Mesothelial cell of epicardium (in vitro differentiated cells): ENCODE data around the gene MUC21. TPM values are rescaled to one million over a fixed set of nuclear protein-coding genes. Genes with fewer than 3 reads are reported as not detected.

Source experiments
- DNase-seq, 2 experiments: peaks; one replicate each; pipeline ENCODE4 v3.0.0; 2021; ENCODE audit warnings: low spot score in 2 of 2; ENCODE audit not compliant: unreplicated experiment in 2 of 2
- H3K27ac Mint-ChIP-seq: 2 replicates; pipeline ENCODE4 v1.8.0; 2021; ENCODE audit warnings: mixed read lengths
- H3K27me3 Mint-ChIP-seq: 2 replicates; pipeline ENCODE4 v1.8.0; 2021; ENCODE audit warnings: low read depth, mixed read lengths
- H3K36me3 Mint-ChIP-seq: 2 replicates; pipeline ENCODE4 v1.8.0; 2021; ENCODE audit warnings: mixed read lengths
- H3K4me1 Mint-ChIP-seq: 2 replicates; pipeline ENCODE4 v1.8.0; 2021; ENCODE audit warnings: mixed read lengths
- H3K4me3 Mint-ChIP-seq: 2 replicates; pipeline ENCODE4 v1.8.0; 2021; ENCODE audit warnings: mild to moderate bottlenecking, moderate library complexity, mixed read lengths
- H3K9me3 Mint-ChIP-seq: 2 replicates; pipeline ENCODE4 v1.8.0; 2021; ENCODE audit warnings: mixed read lengths
- total RNA-seq: library from RNA; stranded (reverse); gene quantifications from 3 replicates; pipeline ENCODE4 v1.2.1, GENCODE V29; 2021
- TF ChIP-seq, protein P1 (sequence below): fragments of 200-600 bp; sonication (generic); IDR thresholded peaks from one replicate; pipeline ENCODE4 v1.5.0; 2021; ENCODE audit warnings: antibody characterized with exemption; ENCODE audit not compliant: unreplicated experiment

The MUC21 gene
- total RNA-seq, 1 donor from 2014 or later = not detected

- H3K36me3 Mint-ChIP-seq = no peaks in the 10 kb centered on the region
- DNase-seq = no peak
- H3K27me3 Mint-ChIP-seq = no peaks in the 10 kb centered on the region
- no peaks in the 10 kb centered on the region for H3K9me3 Mint-ChIP-seq
- TF ChIP-seq, protein P1, sequence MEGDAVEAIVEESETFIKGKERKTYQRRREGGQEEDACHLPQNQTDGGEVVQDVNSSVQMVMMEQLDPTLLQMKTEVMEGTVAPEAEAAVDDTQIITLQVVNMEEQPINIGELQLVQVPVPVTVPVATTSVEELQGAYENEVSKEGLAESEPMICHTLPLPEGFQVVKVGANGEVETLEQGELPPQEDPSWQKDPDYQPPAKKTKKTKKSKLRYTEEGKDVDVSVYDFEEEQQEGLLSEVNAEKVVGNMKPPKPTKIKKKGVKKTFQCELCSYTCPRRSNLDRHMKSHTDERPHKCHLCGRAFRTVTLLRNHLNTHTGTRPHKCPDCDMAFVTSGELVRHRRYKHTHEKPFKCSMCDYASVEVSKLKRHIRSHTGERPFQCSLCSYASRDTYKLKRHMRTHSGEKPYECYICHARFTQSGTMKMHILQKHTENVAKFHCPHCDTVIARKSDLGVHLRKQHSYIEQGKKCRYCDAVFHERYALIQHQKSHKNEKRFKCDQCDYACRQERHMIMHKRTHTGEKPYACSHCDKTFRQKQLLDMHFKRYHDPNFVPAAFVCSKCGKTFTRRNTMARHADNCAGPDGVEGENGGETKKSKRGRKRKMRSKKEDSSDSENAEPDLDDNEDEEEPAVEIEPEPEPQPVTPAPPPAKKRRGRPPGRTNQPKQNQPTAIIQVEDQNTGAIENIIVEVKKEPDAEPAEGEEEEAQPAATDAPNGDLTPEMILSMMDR = no peak
- H3K4me1 Mint-ChIP-seq = peaks cover 24% of the 10 kb centered on the region
- H3K4me3 Mint-ChIP-seq = no peak overlapping the region
- H3K27ac Mint-ChIP-seq = no peak overlapping the region
These were observed 3.8 kb upstream of the MUC21 start for GRCh38 chr6:30979690-30980089.

DNA sequence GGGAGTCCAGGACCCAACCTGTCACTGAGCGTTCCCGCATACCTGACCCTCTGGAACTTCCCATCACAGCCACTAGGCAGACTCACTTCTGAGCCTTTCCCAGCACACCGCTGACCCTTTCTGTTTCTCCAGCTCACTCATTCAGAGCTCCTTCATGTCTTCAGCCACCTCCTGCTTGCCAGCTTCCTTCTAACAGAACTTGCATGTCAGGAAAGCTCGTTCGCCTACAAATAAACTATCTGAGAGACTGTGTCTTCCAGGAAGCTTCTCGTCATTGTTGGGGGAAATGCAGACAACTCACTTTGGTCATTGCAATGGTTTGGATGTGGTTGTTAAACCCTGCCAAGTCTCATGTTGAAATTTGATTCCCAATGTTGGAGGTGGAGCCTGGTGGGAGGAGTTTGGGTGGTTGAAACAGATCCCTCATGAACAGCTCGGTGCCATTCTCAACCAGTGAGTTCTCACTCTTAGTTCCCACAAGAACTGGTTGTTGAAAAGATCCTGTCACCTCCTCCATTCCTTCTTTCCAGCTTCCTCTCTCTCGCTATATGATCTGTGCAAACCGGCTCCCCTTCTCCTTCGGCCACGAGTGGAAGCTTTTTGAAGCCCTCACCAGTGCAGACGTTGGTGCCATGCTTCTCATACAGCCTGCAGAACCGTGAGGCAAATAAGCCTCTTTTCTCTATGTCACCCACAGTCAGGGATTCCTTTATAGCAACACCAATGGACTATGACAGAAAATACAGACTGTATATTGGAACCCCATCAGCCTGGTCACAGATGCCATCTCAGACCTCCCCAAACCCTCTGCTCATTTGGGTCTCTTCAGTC, 1.4 kb upstream of the MUC21 start:
- TF ChIP-seq, protein P1 = no peak
- H3K27ac Mint-ChIP-seq = peak overlapping the region; percentile 66
- peak overlapping the region; percentile 48 for H3K4me3 Mint-ChIP-seq
- peak in 1 of 2 experiments; percentile 39 for DNase-seq
- H3K4me1 Mint-ChIP-seq = peaks cover 24% of the 10 kb centered on the region
- no peaks in the 10 kb centered on the region for H3K36me3 Mint-ChIP-seq
- H3K9me3 Mint-ChIP-seq = no peaks in the 10 kb centered on the region
- H3K27me3 Mint-ChIP-seq = no peaks in the 10 kb centered on the region

DNA sequence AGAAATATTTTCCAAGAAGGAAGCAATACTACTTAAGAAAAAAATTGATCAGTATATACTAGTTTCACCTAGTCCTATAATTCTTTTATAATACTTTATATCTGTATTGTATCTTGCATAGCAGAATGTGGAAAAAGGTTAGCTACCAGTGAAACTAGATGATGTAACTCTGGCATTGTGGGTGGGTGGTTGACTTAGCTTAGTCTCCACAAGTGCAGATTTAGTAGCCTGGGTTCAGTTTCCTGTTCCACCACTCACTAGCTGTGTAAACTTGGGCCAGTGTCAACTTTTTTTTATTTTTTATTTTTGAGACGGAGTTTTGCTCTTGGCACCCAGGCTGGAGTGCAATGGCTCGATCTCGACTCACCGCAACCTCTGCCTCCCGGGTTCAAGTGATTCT, 2.0 kb downstream of the MUC21 start:
- peaks cover 16% of the 10 kb centered on the region for H3K4me1 Mint-ChIP-seq

DNA sequence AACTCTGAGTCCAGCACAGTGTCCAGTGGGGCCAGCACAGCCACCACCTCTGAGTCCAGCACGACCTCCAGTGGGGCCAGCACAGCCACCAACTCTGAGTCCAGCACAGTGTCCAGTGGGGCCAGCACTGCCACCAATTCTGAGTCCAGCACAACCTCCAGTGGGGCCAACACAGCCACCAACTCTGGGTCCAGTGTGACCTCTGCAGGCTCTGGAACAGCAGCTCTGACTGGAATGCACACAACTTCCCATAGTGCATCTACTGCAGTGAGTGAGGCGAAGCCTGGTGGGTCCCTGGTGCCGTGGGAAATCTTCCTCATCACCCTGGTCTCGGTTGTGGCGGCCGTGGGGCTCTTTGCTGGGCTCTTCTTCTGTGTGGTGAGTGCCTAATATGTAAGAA, 3.8 kb downstream of the MUC21 start:
- no peak overlapping the region for H3K27ac Mint-ChIP-seq
- no peak for DNase-seq
- H3K36me3 Mint-ChIP-seq = no peaks in the 10 kb centered on the region
- H3K9me3 Mint-ChIP-seq = peaks cover 3% of the 10 kb centered on the region
- H3K4me3 Mint-ChIP-seq = no peak overlapping the region
- TF ChIP-seq, protein P1 = no peak
- H3K27me3 Mint-ChIP-seq = no peaks in the 10 kb centered on the region
- peaks cover 10% of the 10 kb centered on the region for H3K4me1 Mint-ChIP-seq

More for the DNA sequence above, 2.0 kb downstream of the MUC21 start:
- Mint-ChIP-seq H3K9me3 (no peaks in the 10 kb centered on the region), H3K27me3 (no peaks in the 10 kb centered on the region), H3K4me3 (no peak overlapping the region), H3K36me3 (no peaks in the 10 kb centered on the region), H3K27ac (no peak overlapping the region)
- TF ChIP-seq, protein P1 = no peak
- DNase-seq = no peak

DNA sequence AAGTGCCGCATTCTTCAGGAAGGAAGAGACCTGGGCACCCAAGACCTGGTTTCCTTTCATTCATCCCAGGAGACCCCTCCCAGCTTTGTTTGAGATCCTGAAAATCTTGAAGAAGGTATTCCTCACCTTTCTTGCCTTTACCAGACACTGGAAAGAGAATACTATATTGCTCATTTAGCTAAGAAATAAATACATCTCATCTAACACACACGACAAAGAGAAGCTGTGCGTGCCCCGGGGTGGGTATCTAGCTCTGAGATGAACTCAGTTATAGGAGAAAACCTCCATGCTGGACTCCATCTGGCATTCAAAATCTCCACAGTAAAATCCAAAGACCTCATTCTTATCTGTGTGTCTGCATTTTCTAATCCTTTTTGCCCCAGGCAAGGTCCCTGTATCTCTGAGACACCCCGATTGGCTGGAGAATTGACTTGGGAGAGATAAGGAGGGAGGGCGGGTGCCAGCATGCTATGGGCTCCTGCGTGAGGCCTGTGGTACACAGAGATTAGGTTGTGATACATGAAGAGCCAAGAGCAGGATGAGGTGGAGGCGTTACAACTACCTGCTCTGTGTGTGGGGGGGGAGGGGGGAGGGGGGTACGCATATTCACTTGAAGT, 4.8 kb downstream of the MUC21 start:
- no peaks in the 10 kb centered on the region for H3K36me3 Mint-ChIP-seq
- peak overlapping the region; percentile 9 for H3K27ac Mint-ChIP-seq
- peaks cover 5% of the 10 kb centered on the region for H3K4me1 Mint-ChIP-seq
- H3K9me3 Mint-ChIP-seq = peaks cover 3% of the 10 kb centered on the region
- TF ChIP-seq, protein P1 = no peak
- no peak overlapping the region for H3K4me3 Mint-ChIP-seq
- H3K27me3 Mint-ChIP-seq = no peaks in the 10 kb centered on the region
- no peak for DNase-seq
